Smooth muscle cell (in vitro differentiated cells): ENCODE data around the gene UBAC2. TPM values are rescaled to one million over a fixed set of nuclear protein-coding genes. Genes with fewer than 3 reads are reported as not detected.

Source experiments
- DNase-seq: peaks from one replicate; lab custom pipeline; 2025; ENCODE audit not compliant: unreplicated experiment; lab: John Stamatoyannopoulos, UW
- H2AFZ ChIP-seq: fragments of 200-600 bp; sonication (generic); 2 replicates; pipeline ENCODE4 v1.6.0; 2016; ENCODE audit warnings: antibody characterized with exemption, low read depth, mild to moderate bottlenecking
- H3F3A ChIP-seq: fragments of 200-600 bp; sonication (generic); 2 replicates; pipeline ENCODE4 v1.6.0; 2017; ENCODE audit warnings: antibody characterized with exemption, low read depth
- H3K27ac ChIP-seq: fragments of 200-600 bp; sonication (generic); 2 replicates; pipeline ENCODE4 v1.5.1; 2016; ENCODE audit warnings: low read depth, mild to moderate bottlenecking
- H3K27me3 ChIP-seq: fragments of 200-600 bp; sonication (generic); 2 replicates; pipeline ENCODE4 v1.6.1; 2016; ENCODE audit warnings: low read depth, mild to moderate bottlenecking
- H3K36me3 ChIP-seq: fragments of 200-600 bp; sonication (generic); 2 replicates; pipeline ENCODE4 v1.5.1; 2016; ENCODE audit warnings: low read depth
- H3K4me1 ChIP-seq: fragments of 200-600 bp; sonication (generic); 2 replicates; pipeline ENCODE4 v1.5.1; 2016; ENCODE audit warnings: low read depth
- H3K4me2 ChIP-seq: fragments of 200-600 bp; sonication (generic); 2 replicates; pipeline ENCODE4 v1.6.0; 2016; ENCODE audit warnings: mild to moderate bottlenecking
- H3K4me3 ChIP-seq: fragments of 200-600 bp; sonication (generic); 2 replicates; pipeline ENCODE4 v1.5.1; 2016; ENCODE audit warnings: mild to moderate bottlenecking
- H3K79me2 ChIP-seq: fragments of 200-600 bp; sonication (generic); 2 replicates; pipeline ENCODE4 v1.6.0; 2016; ENCODE audit warnings: low read depth, mild to moderate bottlenecking
- H3K9ac ChIP-seq: fragments of 200-600 bp; sonication (generic); 2 replicates; pipeline ENCODE4 v1.6.0; 2016; ENCODE audit warnings: low read depth
- H3K9me3 ChIP-seq: fragments of 200-600 bp; sonication (generic); replicated peaks from 2 replicates; pipeline ENCODE4 v1.5.1; 2016; ENCODE audit warnings: low read depth
- H4K20me1 ChIP-seq: fragments of 200-600 bp; sonication (generic); 2 replicates; pipeline ENCODE4 v1.6.0; 2016; ENCODE audit warnings: low read depth
- WGBS: methylation state at CpG from one replicate; pipeline ENCODE4 v1.1.7; 2016; ENCODE audit warnings: low lambda C conversion rate; 5-methylcytosine and 5-hydroxymethylcytosine counted together
- polyA plus RNA-seq: library from polyadenylated mRNA; unstranded; fragments of >200 nt; fragmentation: Nextera tagmentation; extraction: Ambion mirVana; gene quantifications from 2 replicates; pipeline ENCODE4 v1.2.1, GENCODE V29; 2016
- total RNA-seq: library from RNA; depleted of rRNA; stranded (reverse); fragments of >200 nt; gene quantifications from 2 replicates; pipeline ENCODE4 v1.2.3, GENCODE V29; 2014
- TF ChIP-seq, protein P1 (sequence below): fragments of 200-600 bp; sonication (generic); IDR thresholded peaks from 2 replicates; pipeline ENCODE4 v1.5.1; 2017; ENCODE audit warnings: borderline replicate concordance, mild to moderate bottlenecking, antibody characterized with exemption; ENCODE audit not compliant: insufficient read depth, poor library complexity, severe bottlenecking

UBAC2 gene
- total and polyA plus RNA-seq, 2 experiments from 2014 or later: 58.4 to 74.0 TPM

DNA sequence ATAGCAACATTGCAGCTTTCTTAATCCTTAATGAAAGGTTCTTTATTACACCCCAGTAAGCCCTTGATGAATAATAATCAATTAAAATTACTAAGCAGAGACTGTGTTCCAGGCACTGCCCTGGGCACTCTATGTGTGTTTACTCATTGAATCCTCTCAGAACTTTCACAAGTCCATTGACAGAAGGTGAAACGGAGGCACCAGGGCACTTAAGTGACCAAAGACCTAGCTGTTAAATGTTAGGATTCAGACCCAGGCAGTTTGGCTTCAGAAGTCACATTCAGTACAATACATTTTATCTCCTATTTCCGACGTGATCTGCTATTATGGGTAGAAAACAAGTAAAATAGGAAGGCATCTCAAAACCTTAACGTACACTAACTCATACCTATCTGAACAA, 103.9 kb downstream of the UBAC2 start:
- WGBS: 82% methylated on average over 4 of the region's 4 CpGs
- peak overlapping the region; percentile 73 for H3K27ac ChIP-seq
- H3K4me1 ChIP-seq: peaks cover 23% of the 10 kb centered on the region
- peaks cover 13% of the 10 kb centered on the region for H3F3A ChIP-seq
- no peaks in the 10 kb centered on the region for H3K27me3 ChIP-seq
- TF ChIP-seq, protein P1, sequence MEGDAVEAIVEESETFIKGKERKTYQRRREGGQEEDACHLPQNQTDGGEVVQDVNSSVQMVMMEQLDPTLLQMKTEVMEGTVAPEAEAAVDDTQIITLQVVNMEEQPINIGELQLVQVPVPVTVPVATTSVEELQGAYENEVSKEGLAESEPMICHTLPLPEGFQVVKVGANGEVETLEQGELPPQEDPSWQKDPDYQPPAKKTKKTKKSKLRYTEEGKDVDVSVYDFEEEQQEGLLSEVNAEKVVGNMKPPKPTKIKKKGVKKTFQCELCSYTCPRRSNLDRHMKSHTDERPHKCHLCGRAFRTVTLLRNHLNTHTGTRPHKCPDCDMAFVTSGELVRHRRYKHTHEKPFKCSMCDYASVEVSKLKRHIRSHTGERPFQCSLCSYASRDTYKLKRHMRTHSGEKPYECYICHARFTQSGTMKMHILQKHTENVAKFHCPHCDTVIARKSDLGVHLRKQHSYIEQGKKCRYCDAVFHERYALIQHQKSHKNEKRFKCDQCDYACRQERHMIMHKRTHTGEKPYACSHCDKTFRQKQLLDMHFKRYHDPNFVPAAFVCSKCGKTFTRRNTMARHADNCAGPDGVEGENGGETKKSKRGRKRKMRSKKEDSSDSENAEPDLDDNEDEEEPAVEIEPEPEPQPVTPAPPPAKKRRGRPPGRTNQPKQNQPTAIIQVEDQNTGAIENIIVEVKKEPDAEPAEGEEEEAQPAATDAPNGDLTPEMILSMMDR: no peak
- H4K20me1 ChIP-seq: peaks cover 23% of the 10 kb centered on the region
- DNase-seq: no peak
- H2AFZ ChIP-seq: no peak overlapping the region
- H3K79me2 ChIP-seq: peaks cover 50% of the 10 kb centered on the region
- no peaks in the 10 kb centered on the region for H3K9me3 ChIP-seq
- peak overlapping the region; percentile 75 for H3K4me2 ChIP-seq
- H3K9ac ChIP-seq: no peak overlapping the region
- H3K4me3 ChIP-seq: no peak overlapping the region
- no peaks in the 10 kb centered on the region for H3K36me3 ChIP-seq

DNA sequence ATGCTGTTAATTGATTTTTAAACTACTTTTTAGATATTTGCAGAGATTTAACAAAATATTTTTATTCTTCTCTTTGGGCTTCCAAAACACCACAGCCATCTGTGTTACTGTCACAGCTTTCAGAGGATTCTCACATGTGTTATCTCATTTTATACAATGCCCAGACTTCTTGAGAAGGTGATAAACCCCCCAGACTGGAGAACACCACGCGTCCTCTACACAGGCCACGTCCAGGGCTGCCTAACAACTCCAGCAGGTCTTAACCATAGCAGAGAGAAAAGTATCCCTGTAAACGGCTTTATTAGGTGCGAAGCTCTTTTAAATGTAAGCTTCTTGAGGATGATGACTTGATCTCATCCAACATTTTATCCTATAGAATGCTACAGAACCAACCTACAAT, 104.5 kb downstream of the UBAC2 start:
- Histone ChIP-seq H3K4me2 (peak overlapping the region; percentile 75), H3F3A (peaks cover 19% of the 10 kb centered on the region), H3K4me3 (peak overlapping the region; percentile 5), H4K20me1 (peaks cover 17% of the 10 kb centered on the region), H3K36me3 (no peaks in the 10 kb centered on the region), H3K79me2 (peaks cover 50% of the 10 kb centered on the region), H3K9me3 (no peaks in the 10 kb centered on the region), H3K9ac (no peak overlapping the region), H3K4me1 (peaks cover 23% of the 10 kb centered on the region), H3K27ac (peak overlapping the region; percentile 73), H2AFZ (no peak overlapping the region), H3K27me3 (no peaks in the 10 kb centered on the region)
- no peak for DNase-seq
- TF ChIP-seq, protein P1: no peak
- whole genome bisulfite sequencing: 29% methylated on average over 5 of the region's 5 CpGs

DNA sequence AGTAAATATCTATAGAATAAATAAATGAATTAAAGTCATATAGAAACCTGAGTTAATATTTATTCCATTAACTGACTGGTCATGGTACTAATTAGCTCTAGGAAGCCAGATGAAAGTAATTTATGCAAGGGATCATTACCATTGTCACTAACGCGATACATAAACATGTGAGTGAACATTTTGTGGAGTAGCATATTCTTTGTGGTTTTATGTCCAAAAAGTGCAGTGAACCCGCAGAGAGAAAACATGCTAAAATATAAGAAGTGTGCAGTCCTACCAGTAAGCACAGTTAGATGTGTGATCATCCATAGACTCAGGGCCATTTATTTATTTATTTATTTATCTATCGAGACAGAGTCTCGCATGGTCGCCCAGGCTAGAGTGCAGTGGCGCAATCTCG, 104.9 kb downstream of the UBAC2 start:
- H3K79me2 ChIP-seq: peaks cover 50% of the 10 kb centered on the region
- H3K4me1 ChIP-seq: peaks cover 24% of the 10 kb centered on the region
- no peak overlapping the region for H2AFZ ChIP-seq
- no peak for DNase-seq
- peaks cover 13% of the 10 kb centered on the region for H4K20me1 ChIP-seq
- peaks cover 19% of the 10 kb centered on the region for H3F3A ChIP-seq
- TF ChIP-seq, protein P1: no peak
- peak overlapping the region; percentile 75 for H3K4me2 ChIP-seq
- no peaks in the 10 kb centered on the region for H3K36me3 ChIP-seq
- H3K9ac ChIP-seq: no peak overlapping the region
- no peaks in the 10 kb centered on the region for H3K27me3 ChIP-seq
- peak overlapping the region; percentile 73 for H3K27ac ChIP-seq
- H3K9me3 ChIP-seq: no peaks in the 10 kb centered on the region
- WGBS: 91% methylated on average over 8 of the region's 8 CpGs
- peak overlapping the region; percentile 5 for H3K4me3 ChIP-seq

DNA sequence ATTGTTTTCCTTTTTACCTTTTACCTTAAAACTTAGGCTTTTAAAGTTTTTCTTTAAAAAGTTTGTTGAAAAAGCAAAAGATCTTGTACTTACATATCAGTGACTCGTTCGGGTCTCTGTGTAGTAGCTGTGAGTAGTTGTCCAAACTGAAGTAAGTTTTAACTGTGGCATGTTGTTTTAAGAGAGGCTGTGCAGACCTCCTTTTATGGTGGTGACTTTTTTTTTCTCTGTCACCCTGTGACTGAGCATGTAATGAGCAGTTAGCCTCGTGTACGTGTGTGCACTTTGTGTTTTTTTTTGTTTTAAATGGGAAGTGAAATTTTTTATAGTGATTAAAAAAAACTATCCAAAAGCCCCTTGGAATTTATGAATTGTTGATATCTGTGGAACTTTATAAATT, 106.6 kb downstream of the UBAC2 start, which contains the start of gene GPR183:
Gene GPR183, minus strand, starts transcription at position 153 of the 400 bp plus-strand sequence. CDS start 11,254 bp downstream, outside the sequence.
- peak within 1 kb of the TSS; percentile 86 for H3K9ac ChIP-seq
- DNase-seq: no peak

More for the DNA sequence above, 106.6 kb downstream of the UBAC2 start, which contains the start of gene GPR183:
- TF ChIP-seq, protein P1: no peak
- H3K9me3 ChIP-seq: no peaks in the 10 kb centered on the region
- under 1% methylated on average over 4 of the region's 4 CpGs for WGBS
- peaks cover 25% of the 10 kb centered on the region for H3F3A ChIP-seq
- H3K4me1 ChIP-seq: peaks cover 33% of the 10 kb centered on the region
- no peak within 1 kb of the TSS for H2AFZ ChIP-seq
- H3K79me2 ChIP-seq: peaks cover 39% of the 10 kb centered on the region
- H3K4me3 ChIP-seq: peak within 1 kb of the TSS; percentile 41
- peak within 1 kb of the TSS; percentile 75 for H3K4me2 ChIP-seq
- no peaks in the 10 kb centered on the region for H3K36me3 ChIP-seq
- peaks cover 6% of the 10 kb centered on the region for H4K20me1 ChIP-seq
- H3K27ac ChIP-seq: peak within 1 kb of the TSS; percentile 97
- no peaks in the 10 kb centered on the region for H3K27me3 ChIP-seq
